RWPE1 (cell line): ENCODE data around the gene KAZN.

Source experiments
- CTCF ChIA-PET: fragments of 350-600 bp; sonication (Branson Sonifier 250); formaldehyde crosslinking; extraction: SDS; loops from one replicate; lab custom pipeline; 2021; lab: Yijun Ruan, JAX
- POLR2A ChIA-PET: fragments of 400-600 bp; formaldehyde crosslinking; extraction: SDS; loops from one replicate; lab custom pipeline; 2020; ENCODE audit warnings: antibody characterized with exemption; ENCODE audit not compliant: low non-redundant PET; lab: Yijun Ruan, JAX
- DNase-seq: peaks from one replicate; pipeline ENCODE4 v3.0.0; 2012; ENCODE audit warnings: low spot score
- H3K27ac ChIP-seq: fragments of 450-650 bp; 2 replicates; pipeline ENCODE4 v1.5.1; 2017
- CTCF ChIP-seq: fragments of 450-650 bp; conservative IDR thresholded peaks from 2 replicates; pipeline ENCODE4 v1.5.1; 2017; ENCODE audit warnings: low read depth, mild to moderate bottlenecking

The KAZN gene

GRCh38 chr1:14871218-14871970 is 272.9 kb downstream of the KAZN start:
- ChIA-PET CTCF (no interaction called here), POLR2A (no interaction called here)
- DNase-seq, result no peak
- H3K27ac ChIP-seq, result no peak overlapping the region
- no peak for TF ChIP-seq CTCF

GRCh38 chr1:14872762-14873161 is 274.3 kb downstream of the KAZN start:
- ChIA-PET POLR2A (no interaction called here), CTCF (no interaction called here)
- DNase-seq, result no peak
- no peak overlapping the region for H3K27ac ChIP-seq
- TF ChIP-seq CTCF, result no peak

GRCh38 chr1:14873677-14874076 is 275.2 kb downstream of the KAZN start:
- DNase-seq, result no peak
- TF ChIP-seq CTCF, result no peak
- POLR2A ChIA-PET, result no interaction called here
- H3K27ac ChIP-seq, result no peak overlapping the region
- CTCF ChIA-PET, result no interaction called here

GRCh38 chr1:14875524-14876509 is 277.3 kb downstream of the KAZN start:
- no peak for TF ChIP-seq CTCF
- ChIA-PET POLR2A (no interaction called here), CTCF (interaction anchor here (0.5 to 0.7 kb wide), 4 partner anchors 17 to 364 kb away, joined by 3 to 5 read pairs (median 4); no protein-coding TSS in a partner anchor)
- no peak overlapping the region for H3K27ac ChIP-seq
- no peak for DNase-seq

- DNase-seq, result no peak
- no peak for TF ChIP-seq CTCF
- no peak overlapping the region for H3K27ac ChIP-seq
- CTCF ChIA-PET, result interaction anchor here (0.5 to 0.7 kb wide), 4 partner anchors 16 to 365 kb away, joined by 3 to 5 read pairs (median 4); no protein-coding TSS in a partner anchor
- POLR2A ChIA-PET, result no interaction called here
Measured at GRCh38 chr1:14876747-14877146, 278.3 kb downstream of the KAZN start.

GRCh38 chr1:14877224-14877623 is 278.7 kb downstream of the KAZN start:
- no peak overlapping the region for H3K27ac ChIP-seq
- no peak for TF ChIP-seq CTCF
- no peak for DNase-seq
- CTCF ChIA-PET, result interaction anchor here (0.7 kb wide), 1 partner anchor 293 kb away, joined by 3 read pairs; no protein-coding TSS in a partner anchor
- POLR2A ChIA-PET, result no interaction called here
